ENCODE data around the gene PCCA.
A peak's percentile ranks its signal among the peaks of the same experiment; 100 is the strongest.

DNA sequence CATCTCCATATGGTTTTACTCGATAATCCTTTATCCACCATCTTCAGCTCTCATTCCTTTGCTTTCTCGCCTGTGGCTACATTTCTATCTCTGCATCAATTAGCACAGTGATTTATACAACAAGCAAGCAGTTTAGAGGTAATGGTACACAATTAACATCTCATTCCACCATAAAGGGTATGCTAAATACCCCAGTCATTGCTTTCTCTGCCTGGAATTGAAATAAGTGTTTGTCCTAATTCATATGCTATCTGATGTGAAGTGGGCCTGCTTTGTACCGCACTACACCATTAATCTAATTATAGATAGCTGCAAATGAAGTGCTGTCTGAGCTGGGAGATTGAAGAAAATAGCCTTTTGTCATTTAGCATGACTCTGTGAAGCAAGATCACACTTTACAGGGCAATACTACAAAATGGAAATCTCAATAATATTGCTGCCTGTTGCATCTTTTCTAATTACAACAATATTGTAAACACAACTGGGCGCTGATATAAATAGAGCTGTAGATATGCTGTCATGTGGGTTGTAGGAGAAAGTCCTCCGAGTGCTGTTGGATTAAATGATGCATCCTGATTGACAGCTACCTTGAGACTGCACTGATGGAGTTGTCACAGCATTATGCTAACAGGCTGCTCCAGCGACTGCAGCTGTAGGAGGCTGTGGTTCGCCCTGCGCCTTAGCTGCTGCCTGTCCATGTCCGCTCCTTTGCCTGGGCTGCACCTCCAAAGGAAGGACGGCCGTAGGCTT is 421.5 kb downstream of the PCCA start:
- 0 out of 2 replicates have a peak, but pooled peaks have one; percentile 34 for TF ChIP-seq NFE2L1 (CRISPR knock-in tag; IDR thresholded peaks at IDR 0.05)
- TF ChIP-seq, protein P1, sequence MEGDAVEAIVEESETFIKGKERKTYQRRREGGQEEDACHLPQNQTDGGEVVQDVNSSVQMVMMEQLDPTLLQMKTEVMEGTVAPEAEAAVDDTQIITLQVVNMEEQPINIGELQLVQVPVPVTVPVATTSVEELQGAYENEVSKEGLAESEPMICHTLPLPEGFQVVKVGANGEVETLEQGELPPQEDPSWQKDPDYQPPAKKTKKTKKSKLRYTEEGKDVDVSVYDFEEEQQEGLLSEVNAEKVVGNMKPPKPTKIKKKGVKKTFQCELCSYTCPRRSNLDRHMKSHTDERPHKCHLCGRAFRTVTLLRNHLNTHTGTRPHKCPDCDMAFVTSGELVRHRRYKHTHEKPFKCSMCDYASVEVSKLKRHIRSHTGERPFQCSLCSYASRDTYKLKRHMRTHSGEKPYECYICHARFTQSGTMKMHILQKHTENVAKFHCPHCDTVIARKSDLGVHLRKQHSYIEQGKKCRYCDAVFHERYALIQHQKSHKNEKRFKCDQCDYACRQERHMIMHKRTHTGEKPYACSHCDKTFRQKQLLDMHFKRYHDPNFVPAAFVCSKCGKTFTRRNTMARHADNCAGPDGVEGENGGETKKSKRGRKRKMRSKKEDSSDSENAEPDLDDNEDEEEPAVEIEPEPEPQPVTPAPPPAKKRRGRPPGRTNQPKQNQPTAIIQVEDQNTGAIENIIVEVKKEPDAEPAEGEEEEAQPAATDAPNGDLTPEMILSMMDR (IDR thresholded peaks at IDR 0.05), result no peak
